Measurements from ENCODE around the gene FEM1A.

DNA sequence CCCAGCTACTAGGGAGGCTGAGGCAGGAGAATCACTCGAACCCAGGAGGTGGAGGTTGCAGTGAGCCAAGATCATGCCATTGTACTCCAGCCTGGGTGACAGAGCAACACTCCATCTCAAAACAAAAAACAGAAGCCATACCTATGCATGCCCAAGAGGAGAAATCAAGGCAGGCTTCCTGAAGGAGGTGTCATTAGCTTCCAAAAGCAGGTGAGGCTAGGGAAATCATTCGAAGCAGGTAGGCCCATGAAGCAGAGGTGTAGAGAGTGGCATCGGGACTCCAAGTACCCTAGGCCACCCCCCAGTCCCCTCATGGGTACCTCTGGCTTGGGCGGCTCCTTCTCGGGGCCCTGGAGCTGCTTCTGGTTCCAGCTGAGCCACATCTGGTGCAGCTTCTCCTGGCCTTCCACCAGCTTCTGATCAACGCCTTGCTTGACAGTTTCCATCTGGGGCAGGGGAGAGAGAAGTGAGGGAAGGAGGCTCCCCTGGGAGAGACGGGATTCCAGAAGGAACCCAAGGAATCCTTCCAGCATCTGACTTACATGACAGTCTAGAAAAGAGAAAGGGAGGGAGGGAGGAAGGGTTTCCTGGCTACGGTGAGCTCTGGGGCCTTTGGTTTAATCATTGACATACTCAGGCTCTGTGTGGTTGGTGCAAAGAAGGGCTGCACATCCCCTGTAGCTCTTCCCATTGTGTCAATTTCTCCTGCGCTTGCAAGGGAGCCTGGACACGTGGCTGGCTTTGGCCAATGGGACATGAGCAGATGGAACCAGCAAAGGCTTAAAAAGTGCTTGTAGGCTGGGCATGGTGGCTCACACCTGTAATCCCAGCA, 53.0 kb downstream of the FEM1A start:
- TF ChIP-seq, protein P1, sequence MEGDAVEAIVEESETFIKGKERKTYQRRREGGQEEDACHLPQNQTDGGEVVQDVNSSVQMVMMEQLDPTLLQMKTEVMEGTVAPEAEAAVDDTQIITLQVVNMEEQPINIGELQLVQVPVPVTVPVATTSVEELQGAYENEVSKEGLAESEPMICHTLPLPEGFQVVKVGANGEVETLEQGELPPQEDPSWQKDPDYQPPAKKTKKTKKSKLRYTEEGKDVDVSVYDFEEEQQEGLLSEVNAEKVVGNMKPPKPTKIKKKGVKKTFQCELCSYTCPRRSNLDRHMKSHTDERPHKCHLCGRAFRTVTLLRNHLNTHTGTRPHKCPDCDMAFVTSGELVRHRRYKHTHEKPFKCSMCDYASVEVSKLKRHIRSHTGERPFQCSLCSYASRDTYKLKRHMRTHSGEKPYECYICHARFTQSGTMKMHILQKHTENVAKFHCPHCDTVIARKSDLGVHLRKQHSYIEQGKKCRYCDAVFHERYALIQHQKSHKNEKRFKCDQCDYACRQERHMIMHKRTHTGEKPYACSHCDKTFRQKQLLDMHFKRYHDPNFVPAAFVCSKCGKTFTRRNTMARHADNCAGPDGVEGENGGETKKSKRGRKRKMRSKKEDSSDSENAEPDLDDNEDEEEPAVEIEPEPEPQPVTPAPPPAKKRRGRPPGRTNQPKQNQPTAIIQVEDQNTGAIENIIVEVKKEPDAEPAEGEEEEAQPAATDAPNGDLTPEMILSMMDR (IDR thresholded peaks at IDR 0.05), result no peak
- TF ChIP-seq POLR2A (IDR thresholded peaks at IDR 0.05), result no peak

Measured in body of pancreas (tissue), 4 donors.